GM12878 (cell line): ENCODE measurements around the gene KCNAB2. TPM values are rescaled to one million over a fixed set of nuclear protein-coding genes. Genes with fewer than 3 reads are reported as not detected.

ENCODE experiments used
- ATAC-seq: fragments of 200-7000 bp; cut with Tn5 transposase; 3 replicates; pipeline ENCODE4 v1.9.1; 2020; ENCODE audit warnings: mild to moderate bottlenecking, moderate library complexity
- BruUV-seq: library from RNA; stranded (reverse); fragments of 400-500 nt; replicated peaks from 2 replicates; lab custom pipeline; 2021; lab: Mats Ljungman, UMichigan
- CTCF ChIA-PET: fragments of 300-600 bp; sonication (Branson Sonifier 250); formaldehyde crosslinking; extraction: SDS; loops from one replicate; lab custom pipeline; 2021; ENCODE audit warnings: inconsistent platforms; lab: Yijun Ruan, JAX
- POLR2A ChIA-PET: fragments of 350-600 bp; formaldehyde crosslinking; extraction: SDS; loops from one replicate; lab custom pipeline; 2021; ENCODE audit warnings: inconsistent platforms; lab: Charles Lee
- RAD21 ChIA-PET: fragments of 300-600 bp; sonication (Branson Sonifier 250); formaldehyde crosslinking; loops from one replicate; lab custom pipeline; 2023; ENCODE audit warnings: antibody characterized with exemption; ENCODE audit not compliant: unreplicated experiment; lab: Charles Lee
- SMC1A ChIA-PET: fragments of 300-600 bp; sonication (Branson Sonifier 250); formaldehyde crosslinking; loops from one replicate; lab custom pipeline; 2023; ENCODE audit not compliant: unreplicated experiment, uncharacterized antibody; lab: Charles Lee
- DNase-seq: peaks from one replicate; pipeline ENCODE4 v3.0.0-alpha.2; 2011; ENCODE audit warnings: low read depth, low spot score
- FAIRE-seq: peaks from 3 replicates; lab custom pipeline; 2011; peaks lifted over from hg19 to GRCh38; lab: Jason Lieb, UNC
- H2AFZ ChIP-seq: 2 replicates; pipeline ENCODE4 v1.6.0; 2011; ENCODE audit warnings: low read depth, low read length, control low read depth; ENCODE audit not compliant: control insufficient read depth
- H3K27ac ChIP-seq: 2 replicates; pipeline ENCODE4 v1.5.1; 2011; ENCODE audit warnings: control low read depth; ENCODE audit not compliant: control insufficient read depth, insufficient read depth
- H3K27me3 ChIP-seq, 2 experiments: replicated peaks in 1 of 2; 2 replicates each; pipeline versions ENCODE4 v1.6.0 to v1.6.1; 2011; ENCODE audit warnings: low read length in 1 of 2; ENCODE audit not compliant: control insufficient read depth in 2 of 2, insufficient read depth in 2 of 2
- H3K36me3 ChIP-seq, 2 experiments: 2 replicates each; pipeline ENCODE4 v1.5.1; 2011; ENCODE audit warnings: low read length in 1 of 2; ENCODE audit not compliant: control insufficient read depth in 2 of 2, insufficient read depth in 2 of 2
- H3K4me1 ChIP-seq: 2 replicates; pipeline ENCODE4 v1.6.1; 2011; ENCODE audit warnings: mild to moderate bottlenecking, low read length, moderate library complexity, mixed read lengths; ENCODE audit not compliant: control insufficient read depth, insufficient read depth
- H3K4me2 ChIP-seq: 2 replicates; pipeline ENCODE4 v1.6.0; 2011; ENCODE audit warnings: control low read depth; ENCODE audit not compliant: control insufficient read depth, insufficient read depth
- H3K4me3 ChIP-seq: fragments of 200-600 bp; sonication (generic); 2 replicates; pipeline ENCODE4 v1.5.1; 2016
- H3K79me2 ChIP-seq: 2 replicates; pipeline ENCODE4 v1.6.0; 2011; ENCODE audit warnings: low read length; ENCODE audit not compliant: control insufficient read depth, insufficient read depth
- H3K9ac ChIP-seq: 2 replicates; pipeline ENCODE4 v1.8.0; 2011; ENCODE audit warnings: low read length, control low read depth, mixed read lengths; ENCODE audit not compliant: control insufficient read depth, insufficient read depth
- H3K9me3 ChIP-seq: replicated peaks from 3 replicates; pipeline ENCODE4 v1.5.1; 2011; ENCODE audit warnings: mild to moderate bottlenecking, low read length; ENCODE audit not compliant: control insufficient read depth, insufficient read depth
- H4K20me1 ChIP-seq: 2 replicates; pipeline ENCODE4 v1.6.0; 2011; ENCODE audit not compliant: control insufficient read depth, insufficient read depth
- ATF3 ChIP-seq: IDR thresholded peaks from 2 replicates; pipeline ENCODE4 v1.6.1; 2011; ENCODE audit warnings: low read depth, mild to moderate bottlenecking, low read length, moderate library complexity, borderline replicate concordance; ENCODE audit errors: extremely low read depth
- CBX5 ChIP-seq: sonication (generic); IDR thresholded peaks from 2 replicates; pipeline ENCODE4 v1.6.1; 2016; ENCODE audit warnings: low read depth, moderate library complexity, mild to moderate bottlenecking, inconsistent platforms
- FOS ChIP-seq: IDR thresholded peaks from 3 replicates; pipeline ENCODE4 v1.6.1; 2011; ENCODE audit warnings: borderline replicate concordance; ENCODE audit not compliant: insufficient read length; ENCODE audit errors: extremely low read depth
- HDGF ChIP-seq: fragments of 450-650 bp; IDR thresholded peaks from 2 replicates; pipeline ENCODE4 v1.6.1; 2016; ENCODE audit warnings: antibody characterized with exemption
- JUNB ChIP-seq: IDR thresholded peaks from 2 replicates; pipeline ENCODE4 v1.6.1; 2016; ENCODE audit warnings: antibody characterized with exemption, mild to moderate bottlenecking
- MLLT1 ChIP-seq: fragments of 450-650 bp; IDR thresholded peaks from 2 replicates; pipeline ENCODE4 v1.6.1; 2016; ENCODE audit warnings: mild to moderate bottlenecking
- MTA3 ChIP-seq: IDR thresholded peaks from 2 replicates; pipeline ENCODE4 v1.6.1; 2012; ENCODE audit warnings: low read length, inconsistent platforms, borderline replicate concordance
- PRDM15 ChIP-seq: fragments of 450-650 bp; formaldehyde crosslinking; IDR thresholded peaks from 2 replicates; pipeline ENCODE4 v1.4.0; 2020; ENCODE audit warnings: mild to moderate bottlenecking, moderate library complexity
- RB1 ChIP-seq: fragments of 450-650 bp; formaldehyde crosslinking; IDR thresholded peaks from 2 replicates; pipeline ENCODE4 v1.6.1; 2017; ENCODE audit warnings: mild to moderate bottlenecking, borderline replicate concordance
- RFX5 ChIP-seq: IDR thresholded peaks from 2 replicates; pipeline ENCODE4 v1.6.1; 2011; ENCODE audit warnings: low read depth, low read length, improper control_type of control experiment
- SMARCA5 ChIP-seq: fragments of 450-650 bp; IDR thresholded peaks from 2 replicates; pipeline ENCODE4 v1.6.1; 2017; ENCODE audit warnings: mild to moderate bottlenecking
- STAT3 ChIP-seq: IDR thresholded peaks from 2 replicates; pipeline ENCODE4 v1.6.1; 2011; ENCODE audit warnings: low read depth, low read length, improper control_type of control experiment
- WGBS: methylation state at CpG from one replicate; pipeline ENCODE4 v1.1.6; 2016; ENCODE audit warnings: low lambda C conversion rate; ENCODE audit not compliant: insufficient replicate concordance, insufficient coverage; ENCODE audit errors: missing lambda C conversion rate; 5-methylcytosine and 5-hydroxymethylcytosine counted together
- in situ Hi-C: fragments of 300-500 bp; cut with MboI; formaldehyde crosslinking; loops from 9 replicates; pipeline ENCODE4 v1.14.3; 2018; ENCODE audit warnings: mixed read lengths
- intact Hi-C: fragments of 100-400 bp; cut with micrococcal nuclease; formaldehyde crosslinking; loops from one replicate; pipeline ENCODE4 v1.14.2; 2022; ENCODE audit not compliant: unreplicated experiment
- polyA plus RNA-seq, 11 experiments: library from polyadenylated mRNA; depleted of rRNA in 4 of 11; unstranded in 6 of 11; stranded (reverse) in 5 of 11; fragments of >200 nt; fragmentation: Nextera tagmentation in 4 of 11; fragmentation: Illumina TruSeq in 1 of 11; extraction: Ambion mirVana in 4 of 11; extraction: Trizol in 1 of 11; gene quantifications; 1 replicate in 1 of 11; 2 replicates in 10 of 11; pipeline versions ENCODE4 v1.2.1 to v1.2.3, GENCODE V29; 2011 to 2016; ENCODE audit warnings: inconsistent platforms in 2 of 11, missing spikeins in 2 of 11, low read depth in 1 of 11
- total RNA-seq, 4 experiments: library from RNA; depleted of rRNA in 3 of 4; stranded (reverse); fragments of >200 nt in 3 of 4; fragmentation: Illumina TruSeq in 1 of 4; extraction: Trizol in 1 of 4; gene quantifications; 2 replicates each; pipeline versions ENCODE4 v1.2.1 to v1.2.3, GENCODE V29; 2013 to 2021

Gene KCNAB2
- total and polyA plus RNA-seq, 10 of the 15 experiments (the other 5 are each of a cell fraction or from before 2014, with no cell fraction given), result 2.9 to 123 (median 62.4) TPM

- BruUV-seq, result no TSS peak
- FAIRE-seq (no peak), DNase-seq (no peak), ATAC-seq (no peak)
- Histone ChIP-seq H3K27me3 (no peaks in the 10 kb centered on the region), H3K79me2 (no peaks in the 10 kb centered on the region), H3K4me2 (no peak overlapping the region), H3K36me3 (peaks cover 14 to 18% of the 10 kb centered on the region in 2 experiments), H3K9me3 (no peaks in the 10 kb centered on the region), H4K20me1 (no peaks in the 10 kb centered on the region), H3K4me1 (no peaks in the 10 kb centered on the region), H3K4me3 (no peak overlapping the region), H2AFZ (no peak overlapping the region), H3K9ac (no peak overlapping the region), H3K27ac (no peak overlapping the region)
- RAD21 ChIA-PET, result no interaction called here
- no peak for TF ChIP-seq PRDM15 (CRISPR knock-in tag)
- TF ChIP-seq MTA3, result no peak
- TF ChIP-seq JUNB, result no peak
- SMC1A ChIA-PET, result no interaction called here
- CTCF ChIA-PET, result no interaction called here
- intact Hi-C loops, result no loop called here
- POLR2A ChIA-PET, result no interaction called here
- WGBS, result 96% methylated on average over 18 of the region's 19 CpGs
- in situ Hi-C loops, result no loop called here
These were observed 31.8 kb downstream of the KCNAB2 start for GRCh38 chr1:6077506-6077905.

GRCh38 chr1:6077919-6078318 is 32.2 kb downstream of the KCNAB2 start:
- no peak for ATAC-seq
- BruUV-seq, result no TSS peak
- Histone ChIP-seq H3K4me3 (no peak overlapping the region), H3K9me3 (no peaks in the 10 kb centered on the region), H3K9ac (no peak overlapping the region), H3K36me3 (peaks cover 16 to 18% of the 10 kb centered on the region in 2 experiments), H2AFZ (no peak overlapping the region), H3K4me2 (no peak overlapping the region), H3K79me2 (no peaks in the 10 kb centered on the region), H3K4me1 (no peaks in the 10 kb centered on the region), H4K20me1 (no peaks in the 10 kb centered on the region), H3K27ac (no peak overlapping the region), H3K27me3 (no peaks in the 10 kb centered on the region)
- intact Hi-C loops (no loop called here), in situ Hi-C loops (no loop called here)
- RAD21 ChIA-PET, result no interaction called here
- SMC1A ChIA-PET, result no interaction called here
- 93% methylated on average over 16 of the region's 16 CpGs for WGBS
- no peak for FAIRE-seq
- CTCF ChIA-PET, result no interaction called here
- no peak for DNase-seq
- POLR2A ChIA-PET, result no interaction called here
- TF ChIP-seq RB1 (no peak), FOS (no peak), JUNB (no peak), MLLT1 (no peak), CBX5 (no peak), STAT3 (no peak), HDGF (no peak), ATF3 (no peak), RFX5 (no peak), SMARCA5 (no peak)
